ENCODE results near the gene FBXO31. TPM values are rescaled to one million over a fixed set of nuclear protein-coding genes. Genes with fewer than 3 reads are reported as not detected.
A peak's percentile ranks its signal among the peaks of the same experiment; 100 is the strongest.

FBXO31 gene
- total RNA-seq, 1 donor from 2014 or later: 34.7 TPM

DNA sequence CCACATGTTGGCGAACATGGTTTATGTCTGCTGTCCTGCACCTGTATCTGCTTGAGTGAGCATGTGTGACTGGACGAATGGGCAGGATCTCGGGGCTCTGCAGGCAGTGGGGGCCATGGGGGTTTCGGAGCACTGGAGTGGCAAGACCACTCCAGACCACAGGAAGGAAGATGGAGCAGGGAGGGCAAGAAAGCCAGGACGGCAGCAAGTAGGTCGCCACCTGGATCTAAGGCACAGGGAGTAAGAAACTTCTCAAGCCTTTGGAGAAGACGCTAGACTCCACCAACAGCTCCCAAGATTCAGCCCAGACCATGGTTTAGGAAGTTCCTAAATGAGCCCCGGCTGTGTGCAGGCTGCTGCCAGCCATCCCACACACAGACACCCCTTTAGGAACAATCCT lies 33.5 kb downstream of the FBXO31 start:
- TF ChIP-seq, protein P1, sequence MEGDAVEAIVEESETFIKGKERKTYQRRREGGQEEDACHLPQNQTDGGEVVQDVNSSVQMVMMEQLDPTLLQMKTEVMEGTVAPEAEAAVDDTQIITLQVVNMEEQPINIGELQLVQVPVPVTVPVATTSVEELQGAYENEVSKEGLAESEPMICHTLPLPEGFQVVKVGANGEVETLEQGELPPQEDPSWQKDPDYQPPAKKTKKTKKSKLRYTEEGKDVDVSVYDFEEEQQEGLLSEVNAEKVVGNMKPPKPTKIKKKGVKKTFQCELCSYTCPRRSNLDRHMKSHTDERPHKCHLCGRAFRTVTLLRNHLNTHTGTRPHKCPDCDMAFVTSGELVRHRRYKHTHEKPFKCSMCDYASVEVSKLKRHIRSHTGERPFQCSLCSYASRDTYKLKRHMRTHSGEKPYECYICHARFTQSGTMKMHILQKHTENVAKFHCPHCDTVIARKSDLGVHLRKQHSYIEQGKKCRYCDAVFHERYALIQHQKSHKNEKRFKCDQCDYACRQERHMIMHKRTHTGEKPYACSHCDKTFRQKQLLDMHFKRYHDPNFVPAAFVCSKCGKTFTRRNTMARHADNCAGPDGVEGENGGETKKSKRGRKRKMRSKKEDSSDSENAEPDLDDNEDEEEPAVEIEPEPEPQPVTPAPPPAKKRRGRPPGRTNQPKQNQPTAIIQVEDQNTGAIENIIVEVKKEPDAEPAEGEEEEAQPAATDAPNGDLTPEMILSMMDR (IDR thresholded peaks at IDR 0.05): no peak
- no peaks in the 10 kb centered on the region for H3K9me3 Mint-ChIP-seq (ENCODE audit: unreplicated experiment)
- H3K27ac Mint-ChIP-seq (ENCODE audit: unreplicated experiment): no peak overlapping the region
- DNase-seq (ENCODE audit: extremely low spot score, unreplicated experiment): no peak
- H3K4me3 Mint-ChIP-seq (ENCODE audit: unreplicated experiment): no peak overlapping the region
- peaks cover 6% of the 10 kb centered on the region for H3K4me1 Mint-ChIP-seq (ENCODE audit: unreplicated experiment)
- H3K36me3 Mint-ChIP-seq (ENCODE audit: unreplicated experiment): peaks cover 9% of the 10 kb centered on the region
- H3K27me3 Mint-ChIP-seq (ENCODE audit: unreplicated experiment): no peaks in the 10 kb centered on the region

DNA sequence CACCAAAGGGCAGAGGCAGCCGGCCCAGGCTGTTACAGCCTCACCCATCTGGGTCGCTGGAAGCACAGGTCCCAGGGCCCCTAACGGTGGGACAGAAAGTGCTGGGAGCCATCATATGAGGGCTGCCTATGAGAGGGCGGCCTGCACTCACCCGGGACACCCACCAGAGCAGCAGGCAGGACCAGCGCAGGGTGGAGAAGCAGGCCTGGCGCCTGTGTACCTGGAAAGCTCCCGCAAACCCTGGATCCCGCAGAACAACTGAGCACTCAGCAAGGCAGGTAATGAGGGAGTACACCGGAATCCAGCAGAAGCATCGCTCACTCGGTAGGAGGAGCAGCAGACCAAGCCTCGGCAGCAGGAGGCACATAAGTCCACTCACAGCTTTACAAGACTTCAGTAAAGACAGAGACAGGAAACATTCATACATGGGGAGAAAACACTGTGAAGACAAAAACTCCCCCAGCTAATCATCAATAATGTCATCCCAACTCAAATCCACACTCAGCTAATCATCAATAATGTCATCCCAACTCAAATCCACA lies 34.9 kb downstream of the FBXO31 start:
- H3K4me3 Mint-ChIP-seq (ENCODE audit: unreplicated experiment): no peak overlapping the region

DNA sequence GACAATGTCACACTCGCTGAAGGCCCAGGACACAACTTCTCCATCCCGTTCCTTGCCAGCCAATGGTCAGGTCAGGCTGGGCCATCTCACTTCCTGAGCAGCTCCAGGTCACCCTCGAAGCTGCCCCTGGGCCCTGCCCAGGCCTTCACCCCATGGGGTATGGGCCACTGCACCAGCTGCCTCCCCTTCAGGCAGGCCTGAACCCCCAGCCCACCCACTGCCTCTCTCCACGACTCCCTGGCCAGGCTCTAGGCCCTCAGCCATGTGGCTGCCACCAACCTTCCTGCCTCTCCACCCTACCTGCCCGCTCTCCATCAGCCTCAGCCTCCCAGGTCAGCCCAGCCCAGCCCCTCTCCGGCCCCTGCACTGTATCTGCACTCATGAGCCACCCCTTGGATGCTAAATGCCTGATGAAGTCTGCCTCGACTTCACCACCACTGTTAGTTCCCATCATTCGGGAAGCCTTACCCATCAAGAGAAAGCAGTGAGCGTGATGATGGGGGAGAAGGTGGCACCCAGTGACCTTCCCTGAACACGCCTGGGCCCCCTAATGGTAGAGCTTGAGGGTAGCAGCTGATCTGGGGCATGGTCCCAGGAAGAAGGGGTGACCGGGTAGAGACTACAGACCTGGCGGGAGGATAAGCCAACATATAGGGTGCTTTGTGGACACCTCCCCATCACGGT lies 35.5 kb downstream of the FBXO31 start:
- H3K27ac Mint-ChIP-seq (ENCODE audit: unreplicated experiment): no peak overlapping the region
- H3K36me3 Mint-ChIP-seq (ENCODE audit: unreplicated experiment): peaks cover 14% of the 10 kb centered on the region
- TF ChIP-seq, protein P1 (IDR thresholded peaks at IDR 0.05): no peak
- H3K27me3 Mint-ChIP-seq (ENCODE audit: unreplicated experiment): no peaks in the 10 kb centered on the region
- H3K4me1 Mint-ChIP-seq (ENCODE audit: unreplicated experiment): peaks cover 6% of the 10 kb centered on the region
- DNase-seq (ENCODE audit: extremely low spot score, unreplicated experiment): no peak
- no peak overlapping the region for H3K4me3 Mint-ChIP-seq (ENCODE audit: unreplicated experiment)
- H3K9me3 Mint-ChIP-seq (ENCODE audit: unreplicated experiment): no peaks in the 10 kb centered on the region

More for the DNA sequence above, 34.9 kb downstream of the FBXO31 start:
- Mint-ChIP-seq H3K36me3 (ENCODE audit: unreplicated experiment) (peaks cover 11% of the 10 kb centered on the region), H3K9me3 (ENCODE audit: unreplicated experiment) (no peaks in the 10 kb centered on the region), H3K27me3 (ENCODE audit: unreplicated experiment) (no peaks in the 10 kb centered on the region), H3K27ac (ENCODE audit: unreplicated experiment) (no peak overlapping the region), H3K4me1 (ENCODE audit: unreplicated experiment) (peaks cover 6% of the 10 kb centered on the region)
- no peak for DNase-seq (ENCODE audit: extremely low spot score, unreplicated experiment)
- TF ChIP-seq, protein P1 (IDR thresholded peaks at IDR 0.05): no peak

- Mint-ChIP-seq H3K36me3 (ENCODE audit: unreplicated experiment) (peaks cover 20% of the 10 kb centered on the region), H3K4me3 (ENCODE audit: unreplicated experiment) (no peak overlapping the region), H3K9me3 (ENCODE audit: unreplicated experiment) (no peaks in the 10 kb centered on the region), H3K27me3 (ENCODE audit: unreplicated experiment) (no peaks in the 10 kb centered on the region), H3K27ac (ENCODE audit: unreplicated experiment) (no peak overlapping the region), H3K4me1 (ENCODE audit: unreplicated experiment) (peaks cover 6% of the 10 kb centered on the region)
- TF ChIP-seq, protein P1 (IDR thresholded peaks at IDR 0.05): no peak
- no peak for DNase-seq (ENCODE audit: extremely low spot score, unreplicated experiment)
These were observed 37.0 kb downstream of the FBXO31 start for GRCh38 chr16:87346517-87347060.

- Mint-ChIP-seq H3K4me3 (ENCODE audit: unreplicated experiment) (no peak overlapping the region), H3K9me3 (ENCODE audit: unreplicated experiment) (no peaks in the 10 kb centered on the region), H3K27ac (ENCODE audit: unreplicated experiment) (peak overlapping the region; percentile 43), H3K27me3 (ENCODE audit: unreplicated experiment) (no peaks in the 10 kb centered on the region), H3K4me1 (ENCODE audit: unreplicated experiment) (peaks cover 6% of the 10 kb centered on the region), H3K36me3 (ENCODE audit: unreplicated experiment) (peaks cover 20% of the 10 kb centered on the region)
- TF ChIP-seq, protein P1 (IDR thresholded peaks at IDR 0.05): no peak
- DNase-seq (ENCODE audit: extremely low spot score, unreplicated experiment): no peak
These were observed 37.7 kb downstream of the FBXO31 start for GRCh38 chr16:87345726-87346424.

Data from osteocyte (in vitro differentiated cells).